ENCODE measurements around the gene PPP2R5B. TPM values are rescaled to one million over a fixed set of nuclear protein-coding genes. Genes with fewer than 3 reads are reported as not detected.

Gene PPP2R5B
- total and polyA plus RNA-seq, 9 of the 15 experiments (the other 6 are each of a cell fraction or from before 2014, with no cell fraction given) = 0.10 to 7.8 (median 3.3) TPM

GRCh38 chr11:64902102-64902900, 22.2 kb upstream of the PPP2R5B start:
- in situ Hi-C loops (cut with MboI) (no loop called here), intact Hi-C loops (cut with micrococcal nuclease) (no loop called here)
- DNase-seq (ENCODE audit: extremely low read depth in 1 of 4, low spot score in 3 of 4) (peak in 1 of 4 experiments; percentile 21), ATAC-seq (no peak), FAIRE-seq (no peak)
- no peak for TF ChIP-seq NKRF (IDR thresholded peaks at IDR 0.05; ENCODE audit: borderline replicate concordance)
- TF ChIP-seq RBFOX2 (IDR thresholded peaks at IDR 0.05; ENCODE audit: low read depth, low read length) = peak; percentile 9; the same call in 1 of the 2 replicates
- TF ChIP-seq POLR2G (IDR thresholded peaks at IDR 0.05; ENCODE audit: low read depth, low read length) = peak; percentile 38; the same call in 1 of the 2 replicates
- Histone ChIP-seq H3K27me3 (ENCODE audit: control insufficient read depth in 2 of 2, insufficient read depth in 2 of 2, low read length in 2 of 2) (no peaks in the 10 kb centered on the region), H4K20me1 (replicated peaks; ENCODE audit: control insufficient read depth, insufficient read depth, low read length) (no peaks in the 10 kb centered on the region), H3K9me3 (replicated peaks; ENCODE audit: control insufficient read depth, insufficient read depth, low read depth, low read length) (no peaks in the 10 kb centered on the region), H3K4me3 (no peak overlapping the region), H3K4me1 (replicated peaks in 1 of 2; ENCODE audit: control insufficient read depth in 2 of 2, insufficient read depth in 2 of 2, low read length in 2 of 2) (peaks cover 0 to 17% of the 10 kb centered on the region in 2 experiments; a peak in 3 of 5 replicates), H2AFZ (ENCODE audit: low read depth, low read length) (no peak overlapping the region), H3K27ac (ENCODE audit: extremely low read depth, low read depth, low read length) (no peak overlapping the region), H3K36me3 (ENCODE audit: control insufficient read depth, insufficient read depth, low read length) (peaks cover 83% of the 10 kb centered on the region; the same call in 2 of the 3 replicates), H3K9ac (ENCODE audit: insufficient read depth in 1 of 2, low read depth in 2 of 2, low read length in 2 of 2) (peak overlapping the region in 1 of 2 experiments; percentile 45; a peak in 1 of 4 replicates), H3K4me2 (ENCODE audit: insufficient read depth, low read length) (no peak overlapping the region), H3K9me1 (ENCODE audit: control insufficient read depth, insufficient read depth, low read length) (no peaks in the 10 kb centered on the region), H3K79me2 (ENCODE audit: control insufficient read depth, insufficient read depth, low read length) (no peaks in the 10 kb centered on the region)
- 86% methylated on average over 23 of the region's 30 CpGs for WGBS (ENCODE audit: insufficient coverage, low coverage, missing lambda C conversion rate)
- ChIA-PET POLR2A (interaction anchor here (1.0 kb wide), 1 partner anchor 14 kb away, joined by 4 read pairs; no protein-coding TSS in a partner anchor), CTCF (ENCODE audit: low intra/inter-chr PET ratio) (no interaction called here)
- BruUV-seq (replicated peaks) = no TSS peak
